Upper lobe of left lung (tissue), 6 donors: ENCODE results near the gene MRPS27. TPM values are rescaled to one million over a fixed set of nuclear protein-coding genes. Genes with fewer than 3 reads are reported as not detected.
A peak's percentile ranks its signal among the peaks of the same experiment; 100 is the strongest.

ENCODE experiments used
- ATAC-seq, 2 donors: fragments of 200-7000 bp; cut with Tn5 transposase; one replicate each; pipeline ENCODE4 v1.9.1; 2022; ENCODE audit warnings: mild to moderate bottlenecking in 2 of 2, moderate library complexity in 2 of 2; ENCODE audit not compliant: low FRiP score in 2 of 2
- DNase-seq, 2 donors: peaks; one replicate each; pipeline ENCODE4 v3.0.0-alpha.2; 2019 to 2020
- H3K27ac ChIP-seq, 4 donors: fragments of 200-600 bp; sonication (generic); one replicate each; pipeline ENCODE4 v1.5.1; 2016 to 2019
- H3K27me3 ChIP-seq, 4 donors: fragments of 200-600 bp; sonication (generic); one replicate each; pipeline ENCODE4 v1.5.1; 2017 to 2019
- H3K36me3 ChIP-seq, 4 donors: fragments of 200-600 bp; sonication (generic); one replicate each; pipeline ENCODE4 v1.5.1; 2016 to 2019
- H3K4me1 ChIP-seq, 4 donors: fragments of 200-600 bp; sonication (generic); one replicate each; pipeline ENCODE4 v1.5.1; 2018 to 2019
- H3K4me3 ChIP-seq, 4 donors: fragments of 200-600 bp; sonication (generic); one replicate each; pipeline ENCODE4 v1.5.1; 2017 to 2019; ENCODE audit warnings: mild to moderate bottlenecking in 2 of 4, moderate library complexity in 1 of 4
- H3K9me3 ChIP-seq, 4 donors: fragments of 200-600 bp; sonication (generic); one replicate each; pipeline ENCODE4 v1.5.1; 2018 to 2019
- CTCF ChIP-seq, 6 experiments: fragments of 450-650 bp in 4 of 6; fragments of 200-600 bp in 2 of 6; sonication (generic) in 2 of 6; IDR thresholded peaks; one replicate each; pipeline ENCODE4 v1.5.1; 2016 to 2019; ENCODE audit warnings: antibody characterized with exemption in 6 of 6
- EP300 ChIP-seq, 4 donors: sonication (generic); formaldehyde crosslinking; IDR thresholded peaks; one replicate each; pipeline ENCODE4 v1.5.1; 2017; ENCODE audit warnings: antibody characterized with exemption in 4 of 4, control low read depth in 2 of 4
- POLR2A ChIP-seq, 4 donors: fragments of 450-650 bp; IDR thresholded peaks; one replicate each; pipeline ENCODE4 v1.5.1; 2016 to 2017; ENCODE audit warnings: antibody characterized with exemption in 4 of 4, mild to moderate bottlenecking in 2 of 4
- POLR2AphosphoS5 ChIP-seq, 2 donors: sonication (generic); formaldehyde crosslinking; IDR thresholded peaks; one replicate each; pipeline ENCODE4 v1.5.1; 2017; ENCODE audit warnings: antibody characterized with exemption in 2 of 2
- WGBS, 2 donors: methylation state at CpG; one replicate each; pipeline ENCODE4 v1.1.5; 2017 to 2018; 5-methylcytosine and 5-hydroxymethylcytosine counted together
- total RNA-seq, 6 donors: library from RNA; depleted of rRNA in 4 of 6; stranded (reverse); fragments of >200 nt in 4 of 6; gene quantifications; one replicate each; pipeline versions ENCODE4 v1.1.0 to v1.2.1, GENCODE V29; 2016 to 2021
- donor health status: DM: no; HTN: no; CAD: no; lungs with moderate emphysema.
- donor health status: DM: no; HTN: yes; CAD: no; lungs with severe emphysema.

Gene MRPS27
- total RNA-seq, 6 donors from 2014 or later = 15.7 to 36.9 (median 34.4) TPM

GRCh38 chr5:72195581-72195980 is 124.5 kb downstream of the MRPS27 start:
- WGBS, 2 donors = 92 to 93% methylated on average over 10 of the region's 10 CpGs
- no peak overlapping the region for H3K4me3 ChIP-seq
- ATAC-seq = no peak
- no peaks in the 10 kb centered on the region for H3K4me1 ChIP-seq
- no peaks in the 10 kb centered on the region for H3K9me3 ChIP-seq
- no peak for TF ChIP-seq CTCF (IDR thresholded peaks at IDR 0.05)
- no peak for TF ChIP-seq POLR2A (IDR thresholded peaks at IDR 0.05)
- no peak for TF ChIP-seq EP300 (IDR thresholded peaks at IDR 0.05)
- peak in 1 of 2 donors; percentile 20 for DNase-seq
- no peak overlapping the region for H3K27ac ChIP-seq
- no peaks in the 10 kb centered on the region for H3K27me3 ChIP-seq
- no peaks in the 10 kb centered on the region for H3K36me3 ChIP-seq

- Histone ChIP-seq H3K4me1 (no peaks in the 10 kb centered on the region), H3K27me3 (no peaks in the 10 kb centered on the region), H3K36me3 (no peaks in the 10 kb centered on the region), H3K27ac (no peak overlapping the region), H3K9me3 (no peaks in the 10 kb centered on the region), H3K4me3 (no peak overlapping the region)
- ATAC-seq (no peak), DNase-seq (no peak)
- TF ChIP-seq CTCF (IDR thresholded peaks at IDR 0.05) = no peak
- no peak for TF ChIP-seq EP300 (IDR thresholded peaks at IDR 0.05)
- TF ChIP-seq POLR2A (IDR thresholded peaks at IDR 0.05) = no peak
- 81 to 90% methylated on average over 6 of the region's 6 CpGs for WGBS, 2 donors
These were observed 125.2 kb downstream of the MRPS27 start for GRCh38 chr5:72194846-72195245.

- Histone ChIP-seq H3K4me3 (no peak overlapping the region), H3K27me3 (no peaks in the 10 kb centered on the region), H3K27ac (no peak overlapping the region), H3K36me3 (no peaks in the 10 kb centered on the region), H3K4me1 (no peaks in the 10 kb centered on the region), H3K9me3 (no peaks in the 10 kb centered on the region)
- TF ChIP-seq CTCF (IDR thresholded peaks at IDR 0.05) (no peak), EP300 (IDR thresholded peaks at IDR 0.05) (no peak), POLR2AphosphoS5 (IDR thresholded peaks at IDR 0.05) (no peak), POLR2A (IDR thresholded peaks at IDR 0.05) (no peak)
- WGBS, 2 donors = 80 to 84% methylated on average over 3 of the region's 3 CpGs
- ATAC-seq (no peak), DNase-seq (no peak)
These were observed 128.6 kb downstream of the MRPS27 start for GRCh38 chr5:72191404-72191803.

- ATAC-seq = peak in 1 of 2 donors; percentile 81
- no peak overlapping the region for H3K27ac ChIP-seq
These were observed 130.9 kb downstream of the MRPS27 start for GRCh38 chr5:72189146-72189545.

More at GRCh38 chr5:72189146-72189545, 130.9 kb downstream of the MRPS27 start:
- no peak for DNase-seq
- Histone ChIP-seq H3K4me1 (no peaks in the 10 kb centered on the region), H3K4me3 (no peak overlapping the region), H3K27me3 (no peaks in the 10 kb centered on the region), H3K36me3 (no peaks in the 10 kb centered on the region), H3K9me3 (no peaks in the 10 kb centered on the region)
- 94 to 96% methylated on average over 2 of the region's 2 CpGs for WGBS, 2 donors
- TF ChIP-seq CTCF (IDR thresholded peaks at IDR 0.05) = no peak
- TF ChIP-seq POLR2A (IDR thresholded peaks at IDR 0.05) = no peak
- TF ChIP-seq POLR2AphosphoS5 (IDR thresholded peaks at IDR 0.05) = no peak
- no peak for TF ChIP-seq EP300 (IDR thresholded peaks at IDR 0.05)
